ENCODE data around the gene ACVR1B. TPM values are rescaled to one million over a fixed set of nuclear protein-coding genes. Genes with fewer than 3 reads are reported as not detected.

The ACVR1B gene
- total RNA-seq, 1 donor from 2014 or later, result 8.5 TPM

GRCh38 chr12:52038447-52038846, 86.9 kb downstream of the ACVR1B start:
- Histone ChIP-seq H3K27me3 (ENCODE audit: low read depth) (no peaks in the 10 kb centered on the region), H3K27ac (replicated peaks) (peak overlapping the region; percentile 96), H3K36me3 (no peaks in the 10 kb centered on the region), H3K4me1 (peaks cover 97% of the 10 kb centered on the region), H3K9me3 (replicated peaks) (no peaks in the 10 kb centered on the region), H3K4me3 (peak overlapping the region; percentile 75)
- intact Hi-C loops (cut with micrococcal nuclease), result no loop called here
- no peak for DNase-seq
- no peak for TF ChIP-seq CTCF (IDR thresholded peaks at IDR 0.05; ENCODE audit: borderline replicate concordance)

- Histone ChIP-seq H3K27ac (replicated peaks) (peak overlapping the region; percentile 96), H3K4me1 (peaks cover 97% of the 10 kb centered on the region), H3K9me3 (replicated peaks) (no peaks in the 10 kb centered on the region), H3K27me3 (ENCODE audit: low read depth) (no peaks in the 10 kb centered on the region), H3K4me3 (no peak overlapping the region), H3K36me3 (no peaks in the 10 kb centered on the region)
- DNase-seq, result no peak
- intact Hi-C loops (cut with micrococcal nuclease), result no loop called here
- no peak for TF ChIP-seq CTCF (IDR thresholded peaks at IDR 0.05; ENCODE audit: borderline replicate concordance)
These were observed 89.5 kb downstream of the ACVR1B start for GRCh38 chr12:52041035-52041434.

GRCh38 chr12:52041695-52042123, 90.2 kb downstream of the ACVR1B start:
- intact Hi-C loops (cut with micrococcal nuclease), result no loop called here
- DNase-seq, result peak; percentile 72
- Histone ChIP-seq H3K27me3 (ENCODE audit: low read depth) (no peaks in the 10 kb centered on the region), H3K36me3 (no peaks in the 10 kb centered on the region), H3K9me3 (replicated peaks) (no peaks in the 10 kb centered on the region), H3K27ac (replicated peaks) (peak overlapping the region; percentile 96), H3K4me3 (no peak overlapping the region), H3K4me1 (peaks cover 97% of the 10 kb centered on the region)
- no peak for TF ChIP-seq CTCF (IDR thresholded peaks at IDR 0.05; ENCODE audit: borderline replicate concordance)

GRCh38 chr12:52042706-52043385, 91.3 kb downstream of the ACVR1B start:
- Histone ChIP-seq H3K27me3 (ENCODE audit: low read depth) (no peaks in the 10 kb centered on the region), H3K4me1 (peaks cover 100% of the 10 kb centered on the region), H3K9me3 (replicated peaks) (no peaks in the 10 kb centered on the region), H3K4me3 (peak overlapping the region; percentile 65), H3K27ac (replicated peaks) (peak overlapping the region; percentile 96), H3K36me3 (no peaks in the 10 kb centered on the region)
- no peak for TF ChIP-seq CTCF (IDR thresholded peaks at IDR 0.05; ENCODE audit: borderline replicate concordance)
- intact Hi-C loops (cut with micrococcal nuclease), result no loop called here
- no peak for DNase-seq

- Histone ChIP-seq H3K27me3 (ENCODE audit: low read depth) (no peaks in the 10 kb centered on the region), H3K4me3 (peak overlapping the region; percentile 65), H3K36me3 (no peaks in the 10 kb centered on the region), H3K4me1 (peaks cover 100% of the 10 kb centered on the region), H3K27ac (replicated peaks) (peak overlapping the region; percentile 96), H3K9me3 (replicated peaks) (no peaks in the 10 kb centered on the region)
- intact Hi-C loops (cut with micrococcal nuclease), result no loop called here
- DNase-seq, result peak; percentile 86
- no peak for TF ChIP-seq CTCF (IDR thresholded peaks at IDR 0.05; ENCODE audit: borderline replicate concordance)
These were observed 92.1 kb downstream of the ACVR1B start for GRCh38 chr12:52043386-52044212.

Measured in left ventricle myocardium inferior (tissue), 1 donor.